ENCODE measurements around the gene CITED4. TPM values are rescaled to one million over a fixed set of nuclear protein-coding genes. Genes with fewer than 3 reads are reported as not detected.

The CITED4 gene
- polyA plus RNA-seq, 2 donors, result 11.7 to 21.8 TPM

DNA sequence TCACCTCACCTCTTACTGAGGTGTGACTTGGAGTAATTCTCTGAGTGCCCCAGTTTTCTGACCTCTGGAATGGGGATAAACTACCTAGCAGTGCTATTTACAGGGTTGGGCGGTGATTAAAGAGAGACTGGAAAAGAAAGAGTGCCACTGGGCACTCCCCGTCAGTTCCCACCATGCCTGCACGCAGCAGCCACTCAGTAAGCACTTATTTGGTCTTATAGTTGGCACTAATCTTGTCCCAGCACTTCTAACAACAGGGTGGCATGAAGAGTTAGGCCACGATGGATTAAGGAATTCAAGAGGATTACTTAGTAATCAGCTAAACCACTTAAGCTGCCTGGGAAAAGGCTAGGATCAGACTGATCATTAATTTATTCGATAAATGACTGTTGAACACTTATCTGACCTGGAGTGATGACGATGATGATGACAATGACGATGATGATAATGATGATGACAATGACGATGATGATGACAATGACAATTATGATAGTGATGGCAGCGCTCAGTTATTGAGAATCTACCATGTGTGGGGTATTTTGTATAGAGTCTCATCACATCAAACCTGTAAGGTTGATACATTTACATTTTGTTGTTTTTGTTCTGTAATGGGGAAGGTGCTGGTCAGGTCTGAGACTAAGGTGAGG is 5.4 kb downstream of the CITED4 start:
- Histone ChIP-seq H3K27me3 (ENCODE audit: control insufficient read depth in 1 of 2, insufficient read depth in 2 of 2, low read length in 2 of 2) (no peaks in the 10 kb centered on the region), H3K4me3 (ENCODE audit: low read depth in 1 of 2, low read length in 2 of 2) (no peak overlapping the region), H3K27ac (ENCODE audit: low read depth in 2 of 2, low read length in 1 of 2) (peak overlapping the region in 1 of 2 donors; percentile 40), H3K36me3 (ENCODE audit: control insufficient read depth in 2 of 2, insufficient read depth in 2 of 2, low read length in 1 of 2) (no peaks in the 10 kb centered on the region), H3K9me3 (ENCODE audit: control insufficient read depth in 2 of 2, insufficient read depth in 1 of 2, low read depth in 1 of 2, low read length in 1 of 2) (no peaks in the 10 kb centered on the region), H3K4me1 (ENCODE audit: control insufficient read depth in 2 of 2, insufficient read depth in 2 of 2, low read length in 1 of 2) (peaks cover 3 to 12% of the 10 kb centered on the region in 2 donors)
- 76 to 79% methylated on average over 9 of the region's 9 CpGs for WGBS, 2 donors

GRCh38 chr1:40856116-40856515 is 6.0 kb downstream of the CITED4 start:
- Histone ChIP-seq H3K9me3 (ENCODE audit: control insufficient read depth in 2 of 2, insufficient read depth in 1 of 2, low read depth in 1 of 2, low read length in 1 of 2) (no peaks in the 10 kb centered on the region), H3K36me3 (ENCODE audit: control insufficient read depth in 2 of 2, insufficient read depth in 2 of 2, low read length in 1 of 2) (no peaks in the 10 kb centered on the region), H3K4me1 (ENCODE audit: control insufficient read depth in 2 of 2, insufficient read depth in 2 of 2, low read length in 1 of 2) (peaks cover 3 to 12% of the 10 kb centered on the region in 2 donors), H3K27me3 (ENCODE audit: control insufficient read depth in 1 of 2, insufficient read depth in 2 of 2, low read length in 2 of 2) (no peaks in the 10 kb centered on the region), H3K27ac (ENCODE audit: low read depth in 2 of 2, low read length in 1 of 2) (peak overlapping the region in 1 of 2 donors; percentile 27), H3K4me3 (ENCODE audit: low read depth in 1 of 2, low read length in 2 of 2) (no peak overlapping the region)
- 73 to 76% methylated on average over 3 of the region's 3 CpGs for WGBS, 2 donors

DNA sequence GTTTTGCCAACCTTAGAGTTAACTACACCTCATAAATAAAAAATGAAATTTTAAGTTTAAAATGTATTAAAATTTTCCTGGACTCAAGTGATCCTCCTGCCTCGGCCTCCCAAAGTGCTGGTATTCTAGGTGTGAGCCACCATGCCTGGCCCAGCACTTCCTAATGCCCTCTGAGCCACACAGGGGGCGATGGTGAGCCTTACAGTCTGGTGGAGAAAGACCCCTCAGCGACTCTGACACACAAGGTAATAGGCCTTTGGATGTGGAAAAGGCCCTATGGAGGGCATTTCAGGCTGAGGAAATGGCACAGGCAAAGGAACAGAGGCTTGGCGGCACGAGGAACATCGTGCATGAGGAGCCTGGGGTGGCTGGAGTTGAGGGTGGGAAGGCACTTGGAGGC is 6.7 kb downstream of the CITED4 start:
- no peaks in the 10 kb centered on the region for H3K27me3 ChIP-seq (ENCODE audit: control insufficient read depth in 1 of 2, insufficient read depth in 2 of 2, low read length in 2 of 2)
- H3K4me1 ChIP-seq (ENCODE audit: control insufficient read depth in 2 of 2, insufficient read depth in 2 of 2, low read length in 1 of 2), result peaks cover 3 to 12% of the 10 kb centered on the region in 2 donors
- no peak overlapping the region for H3K4me3 ChIP-seq (ENCODE audit: low read depth in 1 of 2, low read length in 2 of 2)
- H3K36me3 ChIP-seq (ENCODE audit: control insufficient read depth in 2 of 2, insufficient read depth in 2 of 2, low read length in 1 of 2), result no peaks in the 10 kb centered on the region
- no peak overlapping the region for H3K27ac ChIP-seq (ENCODE audit: low read depth in 2 of 2, low read length in 1 of 2)
- no peaks in the 10 kb centered on the region for H3K9me3 ChIP-seq (ENCODE audit: control insufficient read depth in 2 of 2, insufficient read depth in 1 of 2, low read depth in 1 of 2, low read length in 1 of 2)
- 81 to 85% methylated on average over 6 of the region's 6 CpGs for WGBS, 2 donors

- H3K4me3 ChIP-seq (ENCODE audit: low read depth in 1 of 2, low read length in 2 of 2), result no peak overlapping the region
- H3K27me3 ChIP-seq (ENCODE audit: control insufficient read depth in 1 of 2, insufficient read depth in 2 of 2, low read length in 2 of 2), result no peaks in the 10 kb centered on the region
- H3K36me3 ChIP-seq (ENCODE audit: control insufficient read depth in 2 of 2, insufficient read depth in 2 of 2, low read length in 1 of 2), result no peaks in the 10 kb centered on the region
- peaks cover 0 to 11% of the 10 kb centered on the region in 2 donors for H3K4me1 ChIP-seq (ENCODE audit: control insufficient read depth in 2 of 2, insufficient read depth in 2 of 2, low read length in 1 of 2)
- 61 to 68% methylated on average over 5 of the region's 5 CpGs for WGBS, 2 donors
- no peaks in the 10 kb centered on the region for H3K9me3 ChIP-seq (ENCODE audit: control insufficient read depth in 2 of 2, insufficient read depth in 1 of 2, low read depth in 1 of 2, low read length in 1 of 2)
- H3K27ac ChIP-seq (ENCODE audit: low read depth in 2 of 2, low read length in 1 of 2), result no peak overlapping the region
These were observed 8.3 kb downstream of the CITED4 start for GRCh38 chr1:40853885-40854170.

GRCh38 chr1:40853113-40853884 is 8.9 kb downstream of the CITED4 start:
- H3K27ac ChIP-seq (ENCODE audit: low read depth in 2 of 2, low read length in 1 of 2), result no peak overlapping the region

GRCh38 chr1:40851643-40852042 is 10.5 kb downstream of the CITED4 start:
- WGBS, 2 donors, result 89 to 94% methylated on average over 6 of the region's 6 CpGs
- Histone ChIP-seq H3K4me1 (ENCODE audit: control insufficient read depth in 2 of 2, insufficient read depth in 2 of 2, low read length in 1 of 2) (peaks cover 0 to 3% of the 10 kb centered on the region in 2 donors), H3K27me3 (ENCODE audit: control insufficient read depth in 1 of 2, insufficient read depth in 2 of 2, low read length in 2 of 2) (no peaks in the 10 kb centered on the region), H3K27ac (ENCODE audit: low read depth in 2 of 2, low read length in 1 of 2) (no peak overlapping the region), H3K4me3 (ENCODE audit: low read depth in 1 of 2, low read length in 2 of 2) (no peak overlapping the region), H3K36me3 (ENCODE audit: control insufficient read depth in 2 of 2, insufficient read depth in 2 of 2, low read length in 1 of 2) (no peaks in the 10 kb centered on the region), H3K9me3 (ENCODE audit: control insufficient read depth in 2 of 2, insufficient read depth in 1 of 2, low read depth in 1 of 2, low read length in 1 of 2) (no peaks in the 10 kb centered on the region)

More at GRCh38 chr1:40853113-40853884, 8.9 kb downstream of the CITED4 start:
- H3K27me3 ChIP-seq (ENCODE audit: control insufficient read depth in 1 of 2, insufficient read depth in 2 of 2, low read length in 2 of 2), result no peaks in the 10 kb centered on the region
- 73 to 75% methylated on average over 13 of the region's 13 CpGs for WGBS, 2 donors
- H3K4me3 ChIP-seq (ENCODE audit: low read depth in 1 of 2, low read length in 2 of 2), result no peak overlapping the region
- peaks cover 0 to 7% of the 10 kb centered on the region in 2 donors for H3K4me1 ChIP-seq (ENCODE audit: control insufficient read depth in 2 of 2, insufficient read depth in 2 of 2, low read length in 1 of 2)
- no peaks in the 10 kb centered on the region for H3K9me3 ChIP-seq (ENCODE audit: control insufficient read depth in 2 of 2, insufficient read depth in 1 of 2, low read depth in 1 of 2, low read length in 1 of 2)
- no peaks in the 10 kb centered on the region for H3K36me3 ChIP-seq (ENCODE audit: control insufficient read depth in 2 of 2, insufficient read depth in 2 of 2, low read length in 1 of 2)

DNA sequence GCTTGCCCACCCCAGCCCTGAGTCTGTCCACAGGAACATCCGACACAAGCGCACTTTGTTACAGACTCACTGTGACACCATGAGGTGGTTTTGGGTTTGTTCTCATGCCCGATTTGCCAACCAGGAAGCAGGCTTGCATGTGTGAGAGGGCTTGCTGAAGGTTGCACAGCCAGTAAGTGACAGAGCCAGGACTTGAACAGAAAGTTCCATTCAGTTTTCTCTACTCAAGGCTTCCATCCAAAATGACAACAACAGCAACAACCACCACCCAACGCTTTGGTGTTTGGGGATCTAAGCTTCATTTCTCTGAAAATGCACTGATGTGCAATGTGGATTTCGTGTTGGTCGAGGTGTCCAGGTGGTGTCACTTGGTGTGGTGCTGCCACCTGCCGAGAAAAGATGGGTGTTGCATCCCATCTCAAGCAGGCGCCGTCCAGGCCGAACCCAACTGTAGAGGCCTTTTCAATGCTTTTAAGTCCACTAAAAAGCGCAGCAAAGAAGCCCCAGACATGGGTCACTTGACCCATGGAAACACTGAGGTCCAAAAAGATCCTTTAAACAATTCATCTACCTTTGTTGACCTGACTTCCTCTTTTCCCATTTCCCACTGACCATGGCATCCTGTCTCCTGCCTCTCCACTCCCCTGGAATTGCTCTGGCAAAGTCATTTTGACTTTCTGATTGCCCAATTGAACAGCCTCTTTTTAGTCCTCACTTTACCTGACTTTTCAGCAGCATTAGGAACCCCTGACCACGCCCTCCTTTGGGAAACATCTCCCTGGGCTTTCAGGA is 12.2 kb downstream of the CITED4 start:
- no peaks in the 10 kb centered on the region for H3K4me1 ChIP-seq (ENCODE audit: control insufficient read depth in 2 of 2, insufficient read depth in 2 of 2, low read length in 1 of 2)
- no peaks in the 10 kb centered on the region for H3K27me3 ChIP-seq (ENCODE audit: control insufficient read depth in 1 of 2, insufficient read depth in 2 of 2, low read length in 2 of 2)
- no peak overlapping the region for H3K27ac ChIP-seq (ENCODE audit: low read depth in 2 of 2, low read length in 1 of 2)
- H3K9me3 ChIP-seq (ENCODE audit: control insufficient read depth in 2 of 2, insufficient read depth in 1 of 2, low read depth in 1 of 2, low read length in 1 of 2), result no peaks in the 10 kb centered on the region
- H3K36me3 ChIP-seq (ENCODE audit: control insufficient read depth in 2 of 2, insufficient read depth in 2 of 2, low read length in 1 of 2), result no peaks in the 10 kb centered on the region
- no peak overlapping the region for H3K4me3 ChIP-seq (ENCODE audit: low read depth in 1 of 2, low read length in 2 of 2)
- WGBS, 2 donors, result 15 to 18% methylated on average over 12 of the region's 12 CpGs

DNA sequence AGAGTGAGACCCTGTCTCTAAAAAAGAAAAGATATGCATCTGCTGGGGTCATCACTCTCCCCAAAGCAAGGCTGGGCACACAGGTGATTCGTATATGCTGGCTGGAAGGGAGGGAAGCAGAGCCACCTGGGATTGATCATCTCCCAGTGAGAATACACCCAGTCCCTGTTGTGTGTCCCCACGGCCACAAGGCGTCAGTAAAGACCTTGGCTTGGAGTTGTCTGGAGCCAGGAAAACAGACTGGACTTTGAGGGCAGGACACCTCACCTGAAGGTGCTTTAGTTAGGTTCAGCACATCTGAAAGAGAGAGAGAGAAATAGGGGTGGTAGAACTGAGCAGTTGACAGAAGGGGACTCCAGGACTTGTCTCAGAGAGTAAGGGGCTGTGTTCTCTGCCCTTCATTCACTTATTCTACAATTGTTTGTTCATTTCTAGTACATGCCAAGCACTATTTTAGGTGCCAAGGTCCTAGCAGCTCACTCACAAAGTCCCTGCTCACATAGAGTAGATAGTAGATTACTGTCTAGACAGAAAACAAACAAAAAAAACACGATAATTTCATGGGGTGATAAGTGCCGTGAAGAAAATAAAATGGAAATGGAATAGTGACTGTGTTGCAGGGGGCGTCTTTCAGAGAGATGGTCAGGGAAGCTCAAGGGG is 13.5 kb downstream of the CITED4 start:
- Histone ChIP-seq H3K27ac (ENCODE audit: low read depth in 2 of 2, low read length in 1 of 2) (no peak overlapping the region), H3K9me3 (ENCODE audit: control insufficient read depth in 2 of 2, insufficient read depth in 1 of 2, low read depth in 1 of 2, low read length in 1 of 2) (no peaks in the 10 kb centered on the region), H3K27me3 (ENCODE audit: control insufficient read depth in 1 of 2, insufficient read depth in 2 of 2, low read length in 2 of 2) (no peaks in the 10 kb centered on the region), H3K36me3 (ENCODE audit: control insufficient read depth in 2 of 2, insufficient read depth in 2 of 2, low read length in 1 of 2) (no peaks in the 10 kb centered on the region), H3K4me3 (ENCODE audit: low read depth in 1 of 2, low read length in 2 of 2) (no peak overlapping the region), H3K4me1 (ENCODE audit: control insufficient read depth in 2 of 2, insufficient read depth in 2 of 2, low read length in 1 of 2) (no peaks in the 10 kb centered on the region)
- WGBS, 2 donors, result 46 to 56% methylated on average over 6 of the region's 6 CpGs

DNA sequence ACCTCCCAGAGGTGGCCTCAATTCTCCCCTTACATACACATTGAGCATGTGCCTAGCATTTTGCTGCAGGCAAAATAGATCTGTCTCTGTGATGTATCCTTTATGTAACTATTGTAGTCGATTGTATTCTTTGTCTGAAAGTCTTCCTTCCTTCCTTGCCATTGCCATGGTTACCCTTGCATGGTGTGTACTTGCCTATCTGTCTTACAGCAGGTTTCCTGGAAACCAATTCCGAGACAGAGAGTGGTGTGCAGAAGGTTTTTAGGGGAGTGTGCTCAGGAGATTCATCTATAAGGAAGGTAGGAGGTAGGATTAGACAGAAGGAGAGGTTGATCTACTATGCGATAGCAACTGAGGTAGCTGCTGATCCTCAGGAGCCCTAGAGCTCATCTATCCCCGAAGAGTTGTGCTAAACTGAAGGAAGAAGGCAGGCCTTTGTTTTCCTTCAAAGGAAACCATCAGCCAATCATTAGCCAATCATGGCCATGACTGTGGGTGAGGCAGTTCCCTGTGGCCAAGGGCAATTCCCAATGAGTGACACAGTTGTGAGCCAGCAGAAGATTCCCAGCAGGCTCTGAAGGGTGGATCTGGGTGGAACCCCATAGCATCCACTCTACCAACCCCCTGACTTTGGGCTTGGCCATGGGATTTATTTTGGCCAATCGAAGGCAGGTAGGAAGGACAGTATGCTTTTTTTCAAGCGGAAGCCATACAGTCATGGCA is 15.0 kb downstream of the CITED4 start:
- Histone ChIP-seq H3K9me3 (ENCODE audit: control insufficient read depth in 2 of 2, insufficient read depth in 1 of 2, low read depth in 1 of 2, low read length in 1 of 2) (peaks cover 0 to 3% of the 10 kb centered on the region in 2 donors), H3K27ac (ENCODE audit: low read depth in 2 of 2, low read length in 1 of 2) (no peak overlapping the region), H3K36me3 (ENCODE audit: control insufficient read depth in 2 of 2, insufficient read depth in 2 of 2, low read length in 1 of 2) (no peaks in the 10 kb centered on the region), H3K4me3 (ENCODE audit: low read depth in 1 of 2, low read length in 2 of 2) (no peak overlapping the region), H3K4me1 (ENCODE audit: control insufficient read depth in 2 of 2, insufficient read depth in 2 of 2, low read length in 1 of 2) (no peaks in the 10 kb centered on the region), H3K27me3 (ENCODE audit: control insufficient read depth in 1 of 2, insufficient read depth in 2 of 2, low read length in 2 of 2) (no peaks in the 10 kb centered on the region)
- 74 to 81% methylated on average over 6 of the region's 6 CpGs for WGBS, 2 donors

Data from esophagus (tissue), 2 donors.